Esophagus squamous epithelium (tissue), 4 donors: ENCODE data around the gene SLF2.

Experiments
- CTCF ChIP-seq, 6 experiments: fragments of 450-650 bp in 4 of 6; fragments of 200-600 bp in 2 of 6; sonication (generic) in 2 of 6; IDR thresholded peaks; one replicate each; pipeline ENCODE4 v1.5.1; 2016 to 2019; ENCODE audit warnings: antibody characterized with exemption in 6 of 6, mild to moderate bottlenecking in 4 of 6, moderate library complexity in 4 of 6
- POLR2A ChIP-seq, 4 donors: fragments of 450-650 bp; IDR thresholded peaks; one replicate each; pipeline ENCODE4 v1.6.1; 2017; ENCODE audit warnings: antibody characterized with exemption in 4 of 4, mild to moderate bottlenecking in 4 of 4, moderate library complexity in 3 of 4

GRCh38 chr10:100997360-100998182 is 84.8 kb downstream of the SLF2 start:
- TF ChIP-seq CTCF (IDR thresholded peaks at IDR 0.05) (peak; percentile 85 to 96 (median 87)), POLR2A (IDR thresholded peaks at IDR 0.05) (peak in 2 of 4 donors; percentile 6 to 27)
